ENCODE data around the gene CPXM2.

GRCh38 chr10:123890756-123891143, 857 bp downstream of the CPXM2 start:
- TF ChIP-seq GABPA (IDR thresholded peaks at IDR 0.05; ENCODE audit: low read depth) (no peak), RFX5 (IDR thresholded peaks at IDR 0.05; ENCODE audit: low read length) (no peak), NFIC (IDR thresholded peaks at IDR 0.05; ENCODE audit: borderline replicate concordance) (no peak)

All from SK-N-SH (cell line).